Regular cardiac myocyte (primary cell): ENCODE data around the gene BCL10. TPM values are rescaled to one million over a fixed set of nuclear protein-coding genes. Genes with fewer than 3 reads are reported as not detected.

ENCODE experiments used
- total RNA-seq: library from RNA; depleted of rRNA; stranded (reverse); fragments of >200 nt; gene quantifications from 2 replicates; pipeline ENCODE4 v1.2.3, GENCODE V29; 2014

The BCL10 gene
- 23.4 and 28.9 TPM in 2 replicates for total RNA-seq

DNA sequence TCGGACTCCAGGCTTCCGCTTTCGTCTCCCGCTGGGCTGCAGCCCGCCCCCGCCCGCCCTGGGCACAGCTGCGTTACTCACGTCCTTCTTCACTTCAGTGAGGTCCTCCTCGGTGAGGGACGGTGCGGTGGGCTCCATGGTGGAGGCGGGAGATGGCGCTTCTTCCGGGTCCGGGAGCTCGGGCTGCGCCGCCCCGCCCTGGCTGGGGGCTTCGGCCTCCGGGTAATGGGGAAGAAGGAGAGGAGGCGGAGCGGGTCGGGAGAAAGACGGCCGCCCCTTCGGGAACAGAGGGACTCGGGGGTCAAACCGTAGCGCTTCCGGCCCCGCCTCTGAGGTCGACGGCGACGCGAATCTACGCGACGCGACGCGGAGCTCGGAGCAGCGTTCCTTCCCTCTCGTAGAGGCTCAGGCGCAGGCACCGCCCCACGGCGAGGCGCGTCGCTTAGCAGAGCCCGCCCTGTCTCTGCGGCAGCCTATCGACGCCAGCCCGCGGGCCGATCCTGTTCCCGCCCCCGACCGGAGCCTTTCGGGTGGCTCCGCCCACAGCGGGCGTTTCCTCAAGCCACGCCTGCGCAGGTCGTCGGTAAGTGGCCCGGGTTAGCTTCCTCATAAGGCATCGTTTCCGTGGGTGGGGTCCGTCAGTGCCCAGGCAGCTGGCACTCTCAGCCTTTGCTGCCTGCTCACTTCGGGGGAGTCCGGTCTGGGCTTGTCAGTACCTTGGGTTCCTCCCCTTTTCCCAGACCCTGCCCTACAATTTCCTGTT is at the start of gene BCL10:
Gene BCL10 (minus strand): TSS at position 418 of the 763 bp plus-strand sequence. CDS start 280 bp downstream, at position 138.

GRCh38 chr1:85259118-85259911 is 17.1 kb downstream of the BCL10 start, which contains the start of gene C1orf52:
C1orf52 (minus strand) TSS chr1:85259662; CDS start chr1:85259633, 29 bp downstream.

Other genes starting within 250 kb of the BCL10 start
- gene MCOLN3, start 228.1 kb downstream of the BCL10 start, total RNA-seq: under 0.01 and 0.28 TPM in 2 replicates
- 4.6 and 5.1 TPM in 2 replicates for gene SYDE2, start 75.6 kb downstream of the BCL10 start, total RNA-seq
- 14.6 and 16.3 TPM in 2 replicates for gene C1orf52, start 17.0 kb downstream of the BCL10 start, total RNA-seq
- 60.4 and 87.9 TPM in 2 replicates for gene DDAH1, start 188.5 kb upstream of the BCL10 start, total RNA-seq